GM23338 (cell line): Measurements from ENCODE around the gene NAT14. TPM values are rescaled to one million over a fixed set of nuclear protein-coding genes. Genes with fewer than 3 reads are reported as not detected.

Experiments
- ATAC-seq: fragments of 200-7000 bp; cut with Tn5 transposase; 3 replicates; pipeline ENCODE4 v1.9.1; 2020
- DNase-seq: peaks from one replicate; pipeline ENCODE4 v3.0.0-alpha.2; 2015; ENCODE audit warnings: low spot score
- H2AFZ ChIP-seq: fragments of 200-600 bp; sonication (generic); 2 replicates; pipeline ENCODE4 v1.8.0; 2016; ENCODE audit warnings: antibody characterized with exemption, mild to moderate bottlenecking, moderate library complexity
- H3F3A ChIP-seq: fragments of 200-600 bp; sonication (generic); replicated peaks from 2 replicates; pipeline ENCODE4 v1.8.0; 2017; ENCODE audit warnings: antibody characterized with exemption, mixed run types, low read depth
- H3K27ac ChIP-seq: fragments of 200-600 bp; sonication (generic); 2 replicates; pipeline ENCODE4 v1.6.1; 2016; ENCODE audit warnings: low read depth
- H3K27me3 ChIP-seq: fragments of 200-600 bp; sonication (generic); 2 replicates; pipeline ENCODE4 v1.8.0; 2016; ENCODE audit warnings: mild to moderate bottlenecking, mixed run types, moderate library complexity; ENCODE audit not compliant: insufficient read depth
- H3K36me3 ChIP-seq: fragments of 200-600 bp; sonication (generic); 2 replicates; pipeline ENCODE4 v1.8.0; 2016; ENCODE audit warnings: mild to moderate bottlenecking; ENCODE audit not compliant: insufficient read depth
- H3K4me1 ChIP-seq: fragments of 200-600 bp; sonication (generic); 2 replicates; pipeline ENCODE4 v1.8.0; 2016; ENCODE audit warnings: mild to moderate bottlenecking, moderate library complexity; ENCODE audit not compliant: insufficient read depth
- H3K4me2 ChIP-seq: fragments of 200-600 bp; sonication (generic); 2 replicates; pipeline ENCODE4 v1.7.1; 2017; ENCODE audit warnings: mixed run types
- H3K4me3 ChIP-seq: fragments of 200-600 bp; sonication (generic); 2 replicates; pipeline ENCODE4 v1.6.1; 2016; ENCODE audit warnings: mixed run types
- H3K79me2 ChIP-seq: fragments of 200-600 bp; sonication (generic); replicated peaks from 2 replicates; pipeline ENCODE4 v1.8.0; 2017; ENCODE audit warnings: mild to moderate bottlenecking; ENCODE audit not compliant: insufficient read depth
- H3K9me2 ChIP-seq: fragments of 200-600 bp; sonication (generic); 2 replicates; pipeline ENCODE4 v1.8.0; 2017; ENCODE audit not compliant: insufficient read depth
- H4K20me1 ChIP-seq: fragments of 200-600 bp; sonication (generic); replicated peaks from 2 replicates; pipeline ENCODE4 v1.8.0; 2017; ENCODE audit warnings: mild to moderate bottlenecking; ENCODE audit not compliant: insufficient read depth
- H3K27ac Mint-ChIP-seq: 2 replicates; pipeline ENCODE4 v1.8.0; 2020; ENCODE audit warnings: inconsistent platforms, mild to moderate bottlenecking, moderate library complexity, mixed read lengths
- H3K27me3 Mint-ChIP-seq: 3 replicates; pipeline ENCODE4 v1.8.0; 2022; ENCODE audit warnings: low read depth, mild to moderate bottlenecking, moderate library complexity, mixed read lengths, inconsistent platforms; ENCODE audit not compliant: insufficient read depth, poor library complexity
- H3K36me3 Mint-ChIP-seq: 3 replicates; pipeline ENCODE4 v1.8.0; 2021; ENCODE audit warnings: low read depth, mild to moderate bottlenecking, inconsistent platforms, moderate library complexity, mixed read lengths
- H3K4me1 Mint-ChIP-seq: 3 replicates; pipeline ENCODE4 v1.8.0; 2020; ENCODE audit warnings: mild to moderate bottlenecking, inconsistent platforms, mixed read lengths
- H3K4me3 Mint-ChIP-seq: 3 replicates; pipeline ENCODE4 v1.8.0; 2021; ENCODE audit warnings: moderate library complexity, mild to moderate bottlenecking, inconsistent platforms, mixed read lengths
- H3K9me3 Mint-ChIP-seq: 3 replicates; pipeline ENCODE4 v1.8.0; 2020; ENCODE audit warnings: moderate library complexity, mild to moderate bottlenecking, inconsistent platforms, mixed read lengths
- CREB1 ChIP-seq: fragments of 250-450 bp; sonication (Bioruptor Pico); IDR thresholded peaks from 2 replicates; pipeline ENCODE4 v1.5.0; 2020; ENCODE audit warnings: low read depth, mild to moderate bottlenecking, moderate library complexity
- CTCF ChIP-seq, 2 experiments: fragments of 200-600 bp in 1 of 2; sonication (generic) in 1 of 2; conservative IDR thresholded peaks; 2 replicates each; pipeline versions ENCODE4 v1.5.1 to v1.6.1; 2016 to 2017; ENCODE audit warnings: antibody characterized with exemption in 2 of 2, low read depth in 2 of 2, mild to moderate bottlenecking in 2 of 2, moderate library complexity in 1 of 2
- EZH2phosphoT487 ChIP-seq: fragments of 200-600 bp; sonication (generic); IDR thresholded peaks from one replicate; pipeline ENCODE4 v1.8.1; 2018; ENCODE audit warnings: antibody characterized with exemption; ENCODE audit not compliant: unreplicated experiment
- NANOG ChIP-seq: IDR thresholded peaks from 2 replicates; pipeline ENCODE4 v1.6.1; 2016; ENCODE audit warnings: antibody characterized with exemption, borderline replicate concordance
- REST ChIP-seq: IDR thresholded peaks from one replicate; pipeline ENCODE4 v1.6.1; 2018; ENCODE audit warnings: antibody characterized with exemption; ENCODE audit not compliant: unreplicated experiment
- STAT1 ChIP-seq: IDR thresholded peaks from one replicate; pipeline ENCODE4 v1.6.1; 2016; ENCODE audit warnings: antibody characterized with exemption; ENCODE audit not compliant: unreplicated experiment
- ZNF114 ChIP-seq: fragments of 250-450 bp; sonication (Bioruptor Pico); IDR thresholded peaks from 2 replicates; pipeline ENCODE4 v1.5.0; 2020; ENCODE audit warnings: mild to moderate bottlenecking, moderate library complexity
- ZNF331 ChIP-seq: fragments of 250-450 bp; sonication (Bioruptor Pico); IDR thresholded peaks from 2 replicates; pipeline ENCODE4 v1.5.0; 2020; ENCODE audit warnings: low read depth, mild to moderate bottlenecking, moderate library complexity
- ZNF462 ChIP-seq: fragments of 250-450 bp; sonication (Bioruptor Pico); IDR thresholded peaks from 2 replicates; pipeline ENCODE4 v1.5.0; 2020; ENCODE audit warnings: mild to moderate bottlenecking, moderate library complexity
- polyA plus RNA-seq: library from polyadenylated mRNA; unstranded; fragments of >200 nt; fragmentation: Nextera tagmentation; extraction: Ambion mirVana; gene quantifications from 2 replicates; pipeline ENCODE4 v1.2.1, GENCODE V29; 2016
- total RNA-seq: library from RNA; depleted of rRNA; stranded (reverse); fragments of >200 nt; shearing (Covaris generic); gene quantifications from 2 replicates; pipeline ENCODE4 v1.2.3, GENCODE V29; 2014

The NAT14 gene
- total and polyA plus RNA-seq, 2 experiments from 2014 or later: 27.8 to 39.6 TPM

GRCh38 chr19:55468054-55468393 is 17.0 kb upstream of the NAT14 start (continued):
- TF ChIP-seq ZNF462: no peak
- no peak for TF ChIP-seq EZH2phosphoT487

GRCh38 chr19:55471266-55471665 is 13.7 kb upstream of the NAT14 start:
- no peak for DNase-seq
- Histone ChIP-seq H2AFZ (no peak overlapping the region), H3K36me3 (no peaks in the 10 kb centered on the region), H3K4me1 (peaks cover 13% of the 10 kb centered on the region; the same call in 1 of the 2 replicates), H3K27me3 (no peaks in the 10 kb centered on the region), H3K27ac (no peak overlapping the region), H3K79me2 (no peaks in the 10 kb centered on the region), H3K4me3 (no peak overlapping the region), H3K9me2 (no peaks in the 10 kb centered on the region), H3F3A (peaks cover 22% of the 10 kb centered on the region), H3K4me2 (no peak overlapping the region), H4K20me1 (no peaks in the 10 kb centered on the region)
- H3K36me3 Mint-ChIP-seq: no peaks in the 10 kb centered on the region
- peaks cover 16% of the 10 kb centered on the region for H3K4me1 Mint-ChIP-seq
- no peaks in the 10 kb centered on the region for H3K9me3 Mint-ChIP-seq
- H3K27me3 Mint-ChIP-seq: peaks cover 14% of the 10 kb centered on the region
- ATAC-seq: no peak
- H3K27ac Mint-ChIP-seq: no peak overlapping the region
- H3K4me3 Mint-ChIP-seq: no peak overlapping the region
- TF ChIP-seq EZH2phosphoT487: no peak
- no peak for TF ChIP-seq REST
- no peak for TF ChIP-seq ZNF114 (CRISPR knock-in tag)
- no peak for TF ChIP-seq ZNF331 (CRISPR knock-in tag)
- no peak for TF ChIP-seq CTCF (conservative IDR thresholded peaks at IDR 0.05; ENCODE audit: low read depth in 2 of 2)
- no peak for TF ChIP-seq STAT1
- TF ChIP-seq NANOG: no peak
- TF ChIP-seq CREB1 (CRISPR knock-in tag): no peak
